ENCODE measurements around the gene SHANK1.

- TF ChIP-seq CTCF (IDR thresholded peaks at IDR 0.05; ENCODE audit: low read length) (no peak), EZH2 (IDR thresholded peaks at IDR 0.05; ENCODE audit: borderline replicate concordance, low read length) (no peak)
Observed at GRCh38 chr19:50720181-50720920, 749 bp upstream of the SHANK1 start.

Measured in OCI-LY1 (cell line).